Esophagus muscularis mucosa (tissue), 4 donors: Measurements from ENCODE around the gene PPP2R5D. TPM values are rescaled to one million over a fixed set of nuclear protein-coding genes. Genes with fewer than 3 reads are reported as not detected.

Source experiments
- DNase-seq: peaks from one replicate; pipeline ENCODE4 v3.0.0-alpha.2; 2017; ENCODE audit errors: extremely low spot score
- H3K27ac ChIP-seq, 4 donors: fragments of 200-600 bp; sonication (generic); replicated peaks in 1 of 4; 1 replicate in 3 of 4; 2 replicates in 1 of 4; pipeline ENCODE4 v1.5.1; 2016 to 2019; ENCODE audit warnings: mild to moderate bottlenecking in 1 of 4
- H3K27me3 ChIP-seq, 4 donors: fragments of 200-600 bp; sonication (generic); one replicate each; pipeline versions ENCODE4 v1.5.1 to v1.6.0; 2016 to 2019
- H3K36me3 ChIP-seq, 4 donors: fragments of 200-600 bp; sonication (generic); one replicate each; pipeline ENCODE4 v1.5.1; 2016 to 2019
- H3K4me1 ChIP-seq, 4 donors: fragments of 200-600 bp; sonication (generic); one replicate each; pipeline ENCODE4 v1.5.1; 2016 to 2019
- H3K4me3 ChIP-seq, 4 donors: fragments of 200-600 bp; sonication (generic); 1 replicate in 2 of 4; 2 replicates in 2 of 4; pipeline ENCODE4 v1.5.1; 2016 to 2019; ENCODE audit warnings: mild to moderate bottlenecking in 4 of 4, moderate library complexity in 1 of 4
- H3K9me3 ChIP-seq, 4 donors: fragments of 200-600 bp; sonication (generic); 1 replicate in 3 of 4; 2 replicates in 1 of 4; pipeline ENCODE4 v1.5.1; 2016 to 2019
- EP300 ChIP-seq: sonication (generic); formaldehyde crosslinking; IDR thresholded peaks from one replicate; pipeline ENCODE4 v1.6.1; 2017; ENCODE audit warnings: antibody characterized with exemption
- POLR2A ChIP-seq: fragments of 450-650 bp; IDR thresholded peaks from one replicate; pipeline ENCODE4 v1.6.1; 2017; ENCODE audit warnings: antibody characterized with exemption, moderate library complexity, mild to moderate bottlenecking, low read depth
- POLR2AphosphoS5 ChIP-seq, 2 donors: sonication (generic); formaldehyde crosslinking; IDR thresholded peaks; one replicate each; pipeline ENCODE4 v1.6.1; 2017; ENCODE audit warnings: antibody characterized with exemption in 2 of 2
- WGBS: methylation state at CpG from one replicate; pipeline ENCODE4 v1.1.5; 2018; 5-methylcytosine and 5-hydroxymethylcytosine counted together
- intact Hi-C: fragments of 100-400 bp; cut with DNase I; formaldehyde crosslinking; loops from one replicate; pipeline ENCODE4 v1.15.1; 2023
- total RNA-seq, 4 donors: library from RNA; depleted of rRNA; stranded (reverse); fragments of >200 nt; gene quantifications; one replicate each; pipeline versions ENCODE4 v1.1.0 to v1.2.1, GENCODE V29; 2016
- TF ChIP-seq, protein P1 (sequence below), 3 experiments: fragments of 200-600 bp in 2 of 3; fragments of 450-650 bp in 1 of 3; sonication (generic) in 2 of 3; IDR thresholded peaks; one replicate each; pipeline ENCODE4 v1.5.1; 2017 to 2019; ENCODE audit warnings: antibody characterized with exemption in 3 of 3, mild to moderate bottlenecking in 2 of 3, moderate library complexity in 1 of 3

Gene PPP2R5D
- total RNA-seq, 4 donors from 2014 or later: 35.3 to 48.2 (median 42.4) TPM

DNA sequence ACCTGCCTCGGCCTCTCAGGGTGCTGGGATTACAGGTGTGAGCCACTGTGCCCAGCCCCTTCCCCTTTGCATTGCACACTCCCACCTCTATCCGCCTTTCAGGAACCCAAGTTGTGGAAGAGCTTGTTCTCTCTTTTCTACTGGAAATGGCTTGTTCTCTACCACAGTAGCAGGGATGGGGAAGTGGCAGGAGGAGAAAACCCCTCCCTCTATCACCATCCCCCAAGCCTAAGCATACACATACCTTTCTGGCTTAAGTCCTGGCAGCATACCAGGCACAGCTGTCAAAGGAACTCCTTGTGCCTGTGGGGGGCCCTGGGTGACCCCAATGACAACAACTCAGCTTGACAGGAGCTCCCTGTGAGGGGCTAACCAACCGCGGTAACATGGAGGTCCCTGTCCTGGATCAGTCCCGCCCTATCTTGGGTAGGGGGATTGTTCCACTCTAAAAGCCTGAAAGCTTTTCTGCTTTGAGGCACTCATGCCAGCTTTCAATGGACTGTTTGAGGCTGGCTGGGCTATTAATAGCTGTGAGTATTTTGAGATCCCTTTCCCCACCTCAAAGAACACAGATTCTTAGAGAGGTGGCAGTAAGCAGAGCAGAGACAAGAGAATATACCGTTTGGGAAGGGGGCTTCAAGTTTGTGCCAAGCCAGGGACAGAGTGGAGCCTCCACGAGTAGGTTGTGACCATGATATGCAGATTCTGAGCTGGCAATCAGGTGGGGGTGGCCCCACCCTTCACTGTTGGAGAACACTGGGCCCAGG, 32.0 kb downstream of the PPP2R5D start:
- H3K36me3 ChIP-seq: peaks cover 12 to 50% (median 46%) of the 10 kb centered on the region in 4 donors
- intact Hi-C loops: loop anchor here (5.0 to 10.0 kb wide), 2 partner anchors 36 to 112 kb away; partner anchors contain the start of gene CUL7
- peak overlapping the region; percentile 52 to 87 (median 74) for H3K27ac ChIP-seq
- no peaks in the 10 kb centered on the region for H3K27me3 ChIP-seq
- H3K4me1 ChIP-seq: peaks cover 55 to 75% (median 62%) of the 10 kb centered on the region in 4 donors
- 63% methylated on average over 7 of the region's 7 CpGs for WGBS
- H3K4me3 ChIP-seq: peak overlapping the region in 3 of 4 donors; percentile 16 to 40 (median 22)
- DNase-seq: no peak
- no peaks in the 10 kb centered on the region for H3K9me3 ChIP-seq
- TF ChIP-seq, protein P1, sequence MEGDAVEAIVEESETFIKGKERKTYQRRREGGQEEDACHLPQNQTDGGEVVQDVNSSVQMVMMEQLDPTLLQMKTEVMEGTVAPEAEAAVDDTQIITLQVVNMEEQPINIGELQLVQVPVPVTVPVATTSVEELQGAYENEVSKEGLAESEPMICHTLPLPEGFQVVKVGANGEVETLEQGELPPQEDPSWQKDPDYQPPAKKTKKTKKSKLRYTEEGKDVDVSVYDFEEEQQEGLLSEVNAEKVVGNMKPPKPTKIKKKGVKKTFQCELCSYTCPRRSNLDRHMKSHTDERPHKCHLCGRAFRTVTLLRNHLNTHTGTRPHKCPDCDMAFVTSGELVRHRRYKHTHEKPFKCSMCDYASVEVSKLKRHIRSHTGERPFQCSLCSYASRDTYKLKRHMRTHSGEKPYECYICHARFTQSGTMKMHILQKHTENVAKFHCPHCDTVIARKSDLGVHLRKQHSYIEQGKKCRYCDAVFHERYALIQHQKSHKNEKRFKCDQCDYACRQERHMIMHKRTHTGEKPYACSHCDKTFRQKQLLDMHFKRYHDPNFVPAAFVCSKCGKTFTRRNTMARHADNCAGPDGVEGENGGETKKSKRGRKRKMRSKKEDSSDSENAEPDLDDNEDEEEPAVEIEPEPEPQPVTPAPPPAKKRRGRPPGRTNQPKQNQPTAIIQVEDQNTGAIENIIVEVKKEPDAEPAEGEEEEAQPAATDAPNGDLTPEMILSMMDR (IDR thresholded peaks at IDR 0.05): no peak
- no peak for TF ChIP-seq POLR2AphosphoS5 (IDR thresholded peaks at IDR 0.05)
- TF ChIP-seq EP300: no peak
- TF ChIP-seq POLR2A: no peak

DNA sequence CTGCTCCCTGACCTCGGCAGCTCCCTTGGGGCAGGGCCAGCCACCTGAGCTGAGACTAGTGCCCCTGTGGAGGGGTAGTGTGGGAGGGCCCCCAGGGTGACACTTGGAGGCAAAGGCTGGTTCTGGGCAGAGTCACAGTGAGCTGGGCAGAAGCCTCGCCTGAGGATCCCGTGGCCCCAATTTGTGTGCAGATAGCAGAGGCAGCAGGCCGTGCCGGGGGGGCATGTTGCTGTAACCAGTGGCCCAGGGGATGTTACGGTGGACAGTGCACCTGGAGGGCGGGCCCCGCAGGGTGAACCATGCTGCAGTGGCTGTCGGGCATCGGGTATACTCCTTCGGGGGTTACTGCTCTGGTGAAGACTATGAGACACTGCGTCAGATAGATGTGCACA, 32.6 kb downstream of the PPP2R5D start:
- Histone ChIP-seq H3K4me3 (peak overlapping the region in 3 of 4 donors; percentile 16 to 40 (median 22)), H3K27me3 (no peaks in the 10 kb centered on the region), H3K27ac (peak overlapping the region; percentile 52 to 87 (median 74)), H3K4me1 (peaks cover 55 to 72% (median 60%) of the 10 kb centered on the region in 4 donors), H3K36me3 (peaks cover 12 to 44% (median 40%) of the 10 kb centered on the region in 4 donors), H3K9me3 (no peaks in the 10 kb centered on the region)
- intact Hi-C loops: loop anchor here (5.0 to 10.0 kb wide), 2 partner anchors 35 to 112 kb away; partner anchors contain the start of gene CUL7
- no peak for DNase-seq
- TF ChIP-seq POLR2A (no peak), EP300 (no peak), POLR2AphosphoS5 (IDR thresholded peaks at IDR 0.05) (no peak)
- TF ChIP-seq, protein P1 (IDR thresholded peaks at IDR 0.05): no peak
- 83% methylated on average over 6 of the region's 12 CpGs for WGBS

DNA sequence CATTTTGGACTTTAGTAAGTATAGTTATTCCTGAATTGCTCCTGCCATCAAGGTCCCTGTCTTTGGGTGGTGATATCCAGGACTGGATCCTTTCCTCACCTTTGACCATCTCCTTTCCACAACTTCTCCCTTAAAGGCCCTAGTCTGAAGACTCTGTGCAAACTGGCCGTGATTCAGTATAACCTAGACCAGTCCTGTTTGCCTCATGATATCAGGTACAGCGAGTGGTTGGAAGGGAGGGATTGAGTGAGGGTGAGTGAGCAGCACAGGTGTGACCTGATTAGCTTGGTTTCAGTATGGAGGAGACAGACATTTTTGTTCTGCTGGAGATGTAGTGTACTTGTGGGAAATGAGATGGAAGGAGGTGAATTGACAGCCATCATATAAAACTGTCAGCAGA, 34.8 kb downstream of the PPP2R5D start:
- 88% methylated on average over 2 of the region's 2 CpGs for WGBS

GRCh38 chr6:43020052-43020705, 35.8 kb downstream of the PPP2R5D start:
- WGBS: 87% methylated on average over 3 of the region's 3 CpGs
- peak overlapping the region in 3 of 4 donors; percentile 83 to 97 (median 92) for H3K27ac ChIP-seq
- no peak for DNase-seq
- TF ChIP-seq POLR2A (no peak), EP300 (no peak), POLR2AphosphoS5 (IDR thresholded peaks at IDR 0.05) (no peak)
- TF ChIP-seq, protein P1 (IDR thresholded peaks at IDR 0.05): no peak
- peaks cover 55 to 77% (median 59%) of the 10 kb centered on the region in 4 donors for H3K4me1 ChIP-seq
- peaks cover 16 to 48% (median 43%) of the 10 kb centered on the region in 4 donors for H3K36me3 ChIP-seq
- H3K27me3 ChIP-seq: no peaks in the 10 kb centered on the region
- H3K9me3 ChIP-seq: no peaks in the 10 kb centered on the region
- intact Hi-C loops: no loop called here
- no peak overlapping the region for H3K4me3 ChIP-seq

More for the DNA sequence above, 34.8 kb downstream of the PPP2R5D start:
- Histone ChIP-seq H3K4me1 (peaks cover 62 to 77% (median 65%) of the 10 kb centered on the region in 4 donors), H3K27ac (no peak overlapping the region), H3K4me3 (no peak overlapping the region), H3K9me3 (no peaks in the 10 kb centered on the region), H3K27me3 (no peaks in the 10 kb centered on the region), H3K36me3 (peaks cover 12 to 39% (median 36%) of the 10 kb centered on the region in 4 donors)
- DNase-seq: no peak
- TF ChIP-seq, protein P1 (IDR thresholded peaks at IDR 0.05): no peak
- TF ChIP-seq EP300: no peak
- TF ChIP-seq POLR2A: no peak
- no peak for TF ChIP-seq POLR2AphosphoS5 (IDR thresholded peaks at IDR 0.05)
- intact Hi-C loops: loop anchor here (5.0 to 10.0 kb wide), 2 partner anchors 33 to 114 kb away; partner anchors contain the start of gene CUL7
